NCI-H1092 treated with DMSO at 0.1 percent for 48 hours (cell line): ENCODE data around the gene SUN1.
"Not testable (repeated sequence)": the region's sequence is repeated elsewhere in the genome, so short reads cannot be mapped to it uniquely, and the experiment has no call there.

Experiments used
- DNase-seq: peaks from one replicate; lab custom pipeline; 2025; lab: John Stamatoyannopoulos, UW

SUN1 gene

GRCh38 chr7:832167-832967 lies at the start of gene SUN1:
Gene SUN1 (plus strand): TSS chr7:832476. CDS start chr7:832525, 49 bp downstream.
- no peak for DNase-seq

DNA sequence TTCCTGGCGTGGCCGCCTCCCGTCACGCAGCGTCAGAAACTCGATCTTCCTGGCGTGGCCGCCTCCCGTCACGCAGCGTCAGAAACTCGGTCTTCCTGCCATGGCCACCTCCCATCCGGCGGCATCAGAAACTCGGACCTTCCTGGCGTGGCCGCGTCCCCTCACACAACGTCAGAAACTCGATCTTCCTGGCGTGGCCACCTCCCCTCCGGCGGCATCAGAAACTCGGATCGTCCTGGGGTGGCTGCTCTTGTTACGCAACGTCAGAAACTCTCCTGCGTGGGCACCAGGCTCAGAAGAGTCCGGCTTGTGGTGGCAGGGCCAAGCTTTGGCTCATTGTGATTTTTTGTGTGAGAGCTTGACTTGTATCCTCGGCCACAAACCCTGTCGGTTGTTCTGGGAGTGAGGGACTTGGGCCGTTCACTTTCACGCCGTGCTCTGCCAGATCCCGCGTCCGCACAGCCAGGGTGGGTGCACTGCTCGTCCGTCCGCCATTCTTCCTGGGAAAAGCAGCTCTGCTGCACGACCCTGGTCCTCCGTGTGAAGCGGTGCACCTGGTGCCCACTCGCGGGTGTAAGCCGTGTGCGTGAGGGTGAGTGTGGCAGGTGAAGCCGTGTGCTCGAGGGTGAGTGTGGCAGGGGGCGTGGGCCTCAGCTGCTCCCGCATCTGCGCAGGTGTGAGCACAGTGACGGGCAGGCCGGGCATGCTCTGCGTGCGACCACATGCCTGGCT lies 49.4 kb upstream of the SUN1 start:
- DNase-seq = no peak

GRCh38 chr7:783556-784490 lies 48.5 kb upstream of the SUN1 start:
- DNase-seq = no peak

- no peak for DNase-seq
Measured at GRCh38 chr7:784971-785370, 47.3 kb upstream of the SUN1 start.

- DNase-seq = no peak
Measured at GRCh38 chr7:785416-785815, 46.9 kb upstream of the SUN1 start.

GRCh38 chr7:786472-787255 lies 45.6 kb upstream of the SUN1 start:
- DNase-seq = peak; percentile 33

- no peak for DNase-seq
Measured at GRCh38 chr7:787332-788240, 44.7 kb upstream of the SUN1 start.

- no peak for DNase-seq
Measured at GRCh38 chr7:791519-791918, 40.8 kb upstream of the SUN1 start.

- no peak for DNase-seq
Measured at GRCh38 chr7:794207-794606, 38.1 kb upstream of the SUN1 start.

GRCh38 chr7:794671-795329 lies 37.5 kb upstream of the SUN1 start:
- no peak for DNase-seq

GRCh38 chr7:796434-797169 lies 35.7 kb upstream of the SUN1 start:
- not testable (repeated sequence) for DNase-seq

DNA sequence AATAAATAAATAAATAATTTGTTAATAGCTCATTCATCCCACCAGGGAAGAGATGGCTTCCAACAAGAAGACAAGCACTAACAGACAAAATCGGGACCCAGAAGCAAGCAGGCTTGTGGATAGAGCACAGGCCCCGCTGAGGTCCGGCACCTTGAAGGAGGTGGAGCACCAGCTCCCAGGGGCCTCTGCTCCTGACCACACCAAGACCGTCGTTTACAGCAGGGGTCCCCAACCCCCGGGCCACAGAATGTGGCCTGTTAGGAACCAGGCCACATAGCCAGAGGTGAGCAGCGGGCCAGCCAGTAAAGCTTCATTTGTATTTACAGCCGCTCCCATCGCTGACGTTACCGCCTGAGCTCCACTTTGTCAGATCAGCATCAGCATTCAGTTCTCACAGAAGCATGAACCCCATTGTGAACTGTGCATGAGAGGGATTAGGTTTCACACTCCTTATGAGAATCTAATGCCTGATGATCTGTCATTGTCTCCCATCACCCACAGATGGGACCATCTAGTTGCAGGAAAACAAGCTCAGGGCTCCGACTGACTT lies 33.3 kb upstream of the SUN1 start:
- no peak for DNase-seq

DNA sequence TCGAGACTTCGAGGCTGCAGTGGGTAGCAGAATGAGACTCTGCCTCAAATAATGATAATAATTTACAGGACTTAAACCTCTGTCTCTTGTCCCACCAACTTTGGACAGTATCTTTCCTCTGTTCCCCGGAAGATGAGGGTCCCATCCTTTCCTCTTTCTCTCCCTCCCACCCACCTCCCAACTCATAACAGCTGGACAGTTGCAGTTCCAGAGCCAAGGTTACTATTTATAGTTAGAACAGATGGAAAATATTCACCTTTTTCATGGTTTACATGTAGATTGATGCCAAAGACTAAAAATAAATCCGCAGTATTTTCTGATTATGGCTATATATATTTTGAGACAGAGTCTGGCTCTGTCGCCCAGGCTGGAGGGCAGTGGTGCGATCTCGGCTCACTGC lies 31.6 kb upstream of the SUN1 start:
- DNase-seq = no peak

- not testable (repeated sequence) for DNase-seq
Measured at GRCh38 chr7:801351-801750, 30.9 kb upstream of the SUN1 start.

GRCh38 chr7:801940-802381 lies 30.3 kb upstream of the SUN1 start:
- peak; percentile 73 for DNase-seq

DNA sequence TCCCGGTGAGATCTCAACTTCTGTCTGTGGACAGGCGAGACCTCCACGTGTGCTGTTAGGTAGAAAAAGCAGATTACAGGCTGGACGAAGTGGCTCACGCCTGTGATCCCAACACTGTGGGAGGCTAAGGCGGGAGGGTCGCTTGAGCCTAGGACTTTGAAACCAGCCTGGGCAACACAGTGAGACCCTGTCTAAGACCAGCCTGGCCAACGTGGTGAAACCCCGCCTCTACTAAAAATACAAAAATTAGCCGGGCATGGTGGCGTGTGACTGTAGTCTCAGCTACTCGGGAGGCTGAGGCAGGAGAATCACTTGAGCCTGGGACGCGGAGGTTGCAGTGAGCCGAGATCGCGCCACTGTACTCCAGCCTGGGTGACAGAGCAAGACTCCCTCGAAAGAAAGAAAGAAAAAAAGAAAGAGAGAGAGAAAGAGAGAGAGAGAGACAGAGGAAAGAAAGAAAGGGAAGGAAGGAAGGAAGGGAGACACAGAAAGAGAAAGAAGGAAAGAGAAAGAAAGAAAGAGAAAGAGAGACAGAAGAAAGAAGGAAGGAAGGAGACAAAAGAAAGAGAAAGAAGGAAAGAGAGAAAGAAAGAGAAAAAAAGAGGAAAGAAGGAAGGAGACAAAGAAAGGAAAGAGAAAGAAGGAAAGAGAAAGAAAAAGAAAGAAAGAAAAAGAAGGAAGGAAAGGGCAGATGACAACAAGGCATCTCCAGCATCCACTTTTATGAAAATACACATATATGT lies 29.6 kb upstream of the SUN1 start:
- no peak for DNase-seq

DNA sequence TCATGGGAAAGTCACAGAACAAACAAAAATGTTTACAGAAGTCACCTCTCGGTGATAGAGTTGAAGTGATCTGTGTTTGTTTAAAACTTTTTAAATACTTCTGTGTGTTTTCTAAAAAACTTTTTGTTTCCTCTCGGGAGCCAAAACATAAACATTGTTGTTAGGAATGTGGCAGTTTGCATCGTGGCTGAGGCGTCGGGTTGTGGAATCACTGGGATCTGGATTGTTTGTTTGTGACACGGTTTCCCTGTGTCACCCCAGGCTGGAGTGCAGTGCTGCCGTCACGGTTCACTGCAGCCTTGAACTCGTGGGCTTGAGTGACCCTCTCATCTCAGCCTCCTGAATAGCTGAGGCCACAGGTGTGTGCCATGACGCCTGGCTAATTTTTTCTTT lies 29.0 kb upstream of the SUN1 start:
- no peak for DNase-seq

DNA sequence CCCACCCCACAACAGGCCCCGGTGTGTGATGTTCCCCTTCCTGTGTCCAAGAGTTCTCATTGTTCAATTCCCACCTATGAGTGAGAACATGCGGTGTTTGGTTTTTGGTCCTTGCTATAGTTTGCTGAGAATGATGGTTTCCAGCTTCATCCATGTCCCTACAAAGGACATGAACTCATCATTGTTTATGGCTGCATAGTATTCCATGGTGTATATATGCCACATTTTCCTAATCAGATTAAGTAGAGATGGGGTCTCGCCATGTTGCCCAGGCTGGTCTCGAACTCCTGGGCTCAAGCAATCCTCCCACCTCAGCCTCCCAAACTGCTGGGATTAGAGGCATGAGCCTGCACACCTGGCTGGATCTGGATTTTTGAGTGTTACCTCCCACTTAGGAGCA lies 28.5 kb upstream of the SUN1 start:
- DNase-seq = not testable (repeated sequence)
